Frontal cortex (tissue), 4 donors: Measurements from ENCODE around the gene CYP26B1. TPM values are rescaled to one million over a fixed set of nuclear protein-coding genes. Genes with fewer than 3 reads are reported as not detected.
"Not testable (repeated sequence)": the region's sequence is repeated elsewhere in the genome, so short reads cannot be mapped to it uniquely, and the experiment has no call there.

Source experiments
- DNase-seq, 2 donors: peaks; one replicate each; pipeline ENCODE4 v3.0.0; 2012; ENCODE audit warnings: low spot score in 2 of 2
- FAIRE-seq: peaks from 2 replicates; lab custom pipeline; 2012; peaks lifted over from hg19 to GRCh38; lab: Jason Lieb, UNC
- total RNA-seq: library from RNA; depleted of rRNA; stranded (reverse); fragments of >200 nt; gene quantifications from one replicate; pipeline ENCODE4 v1.2.3, GENCODE V29; 2014
- donor health status: control.
- donor health status: control.
- donor health status: control.

CYP26B1 gene
- total RNA-seq, 1 donor from 2014 or later: 0.82 TPM

- FAIRE-seq: no peak
- no peak for DNase-seq
Observed at GRCh38 chr2:72090781-72091482, 56.7 kb downstream of the CYP26B1 start.

GRCh38 chr2:72090271-72090720 lies 57.4 kb downstream of the CYP26B1 start:
- no peak for FAIRE-seq

GRCh38 chr2:72089537-72089936 lies 58.1 kb downstream of the CYP26B1 start:
- FAIRE-seq (no peak), DNase-seq (no peak)

More at GRCh38 chr2:72090271-72090720, 57.4 kb downstream of the CYP26B1 start:
- no peak for DNase-seq

- FAIRE-seq (no peak), DNase-seq (no peak)
Observed at GRCh38 chr2:72089028-72089427, 58.6 kb downstream of the CYP26B1 start.

GRCh38 chr2:72086871-72087633 lies 60.6 kb downstream of the CYP26B1 start:
- not testable (repeated sequence) for DNase-seq, FAIRE-seq

- DNase-seq: no peak
- no peak for FAIRE-seq
Observed at GRCh38 chr2:72085513-72085912, 62.1 kb downstream of the CYP26B1 start.

GRCh38 chr2:72085036-72085435 lies 62.6 kb downstream of the CYP26B1 start:
- no peak for FAIRE-seq
- DNase-seq: no peak

GRCh38 chr2:72084584-72084976 lies 63.1 kb downstream of the CYP26B1 start:
- DNase-seq: no peak
- no peak for FAIRE-seq

- FAIRE-seq (no peak), DNase-seq (no peak)
Observed at GRCh38 chr2:72083751-72084583, 63.7 kb downstream of the CYP26B1 start.

- DNase-seq: no peak
- FAIRE-seq: no peak
Observed at GRCh38 chr2:72082887-72083286, 64.8 kb downstream of the CYP26B1 start.

- DNase-seq (no peak), FAIRE-seq (no peak)
Observed at GRCh38 chr2:72082021-72082601, 65.6 kb downstream of the CYP26B1 start.

- DNase-seq (no peak), FAIRE-seq (no peak)
Observed at GRCh38 chr2:72081451-72081850, 66.2 kb downstream of the CYP26B1 start.

- no peak for FAIRE-seq
- no peak for DNase-seq
Observed at GRCh38 chr2:72080286-72081145, 67.1 kb downstream of the CYP26B1 start.
